Muscle layer of duodenum (tissue), 2 donors: ENCODE measurements around the gene TIE1.

Source experiments
- H3K27ac ChIP-seq: one replicate; pipeline ENCODE4 v1.7.0; 2013; ENCODE audit warnings: mild to moderate bottlenecking, low read length
- H3K27me3 ChIP-seq: one replicate; pipeline ENCODE4 v1.7.0; 2013; ENCODE audit warnings: low read depth, mild to moderate bottlenecking, control low read depth, low read length
- H3K36me3 ChIP-seq, 2 donors: one replicate each; pipeline ENCODE4 v1.7.0; 2013; ENCODE audit warnings: low read length in 2 of 2, control low read depth in 1 of 2, mild to moderate bottlenecking in 1 of 2; ENCODE audit not compliant: insufficient read depth in 2 of 2, control insufficient read depth in 1 of 2
- H3K4me1 ChIP-seq, 2 donors: one replicate each; pipeline ENCODE4 v1.7.0; 2013; ENCODE audit warnings: low read length in 2 of 2, mild to moderate bottlenecking in 2 of 2, control low read depth in 1 of 2, moderate library complexity in 1 of 2; ENCODE audit not compliant: insufficient read depth in 2 of 2, control insufficient read depth in 1 of 2
- H3K4me3 ChIP-seq, 2 donors: one replicate each; pipeline ENCODE4 v1.7.0; 2013; ENCODE audit warnings: low read length in 2 of 2, low read depth in 1 of 2, mild to moderate bottlenecking in 1 of 2
- H3K9me3 ChIP-seq, 2 donors: one replicate each; pipeline ENCODE4 v1.7.0; 2013; ENCODE audit warnings: low read length in 2 of 2, control low read depth in 1 of 2, mild to moderate bottlenecking in 1 of 2; ENCODE audit not compliant: control insufficient read depth in 1 of 2
- donor health status: healthy.

The TIE1 gene

DNA sequence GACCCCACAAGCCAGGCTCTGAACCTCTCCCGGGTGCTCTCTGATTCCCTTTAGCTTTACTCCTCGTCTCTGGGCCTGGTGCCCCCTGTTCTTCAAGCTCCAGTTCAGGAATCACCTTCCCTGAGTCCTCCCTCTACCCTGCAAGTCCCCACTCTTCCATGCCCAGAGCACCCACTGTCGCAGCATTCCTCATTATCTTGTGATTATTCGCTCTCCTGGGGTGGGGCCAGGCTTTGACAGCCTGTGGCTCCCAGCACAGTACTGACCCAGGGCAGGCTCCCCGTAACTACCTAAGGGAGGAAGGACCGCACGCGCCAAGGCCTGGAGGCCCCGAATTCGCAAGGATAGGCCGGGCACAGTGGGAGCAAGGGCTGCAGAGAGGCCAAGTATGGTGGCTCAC is 14.7 kb upstream of the TIE1 start:
- Histone ChIP-seq H3K4me3 (no peak overlapping the region), H3K4me1 (no peaks in the 10 kb centered on the region), H3K27me3 (no peaks in the 10 kb centered on the region), H3K36me3 (no peaks in the 10 kb centered on the region), H3K27ac (peak overlapping the region; percentile 40), H3K9me3 (no peaks in the 10 kb centered on the region)

DNA sequence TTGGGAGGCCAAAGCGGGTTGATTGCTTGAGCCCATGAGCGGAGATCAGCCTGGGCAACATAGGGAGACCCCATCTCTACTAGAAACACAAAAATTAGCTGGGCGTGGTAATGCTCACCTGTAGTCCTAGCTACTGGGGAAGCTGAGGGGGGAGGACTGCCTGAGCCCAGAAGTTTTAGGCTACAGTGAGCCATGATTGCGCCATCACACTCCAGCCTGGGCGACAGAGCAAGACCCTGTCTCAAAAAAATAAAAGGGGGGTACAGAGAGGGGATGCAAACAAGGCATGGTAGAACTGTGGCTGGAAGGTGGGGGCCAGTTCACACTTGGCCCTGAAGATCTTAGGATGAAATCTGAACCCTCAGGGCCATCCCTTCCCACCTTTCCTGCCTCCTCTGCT is 14.2 kb upstream of the TIE1 start:
- no peaks in the 10 kb centered on the region for H3K36me3 ChIP-seq
- no peaks in the 10 kb centered on the region for H3K4me1 ChIP-seq
- H3K9me3 ChIP-seq = no peaks in the 10 kb centered on the region
- no peak overlapping the region for H3K4me3 ChIP-seq
- no peak overlapping the region for H3K27ac ChIP-seq
- H3K27me3 ChIP-seq = no peaks in the 10 kb centered on the region

DNA sequence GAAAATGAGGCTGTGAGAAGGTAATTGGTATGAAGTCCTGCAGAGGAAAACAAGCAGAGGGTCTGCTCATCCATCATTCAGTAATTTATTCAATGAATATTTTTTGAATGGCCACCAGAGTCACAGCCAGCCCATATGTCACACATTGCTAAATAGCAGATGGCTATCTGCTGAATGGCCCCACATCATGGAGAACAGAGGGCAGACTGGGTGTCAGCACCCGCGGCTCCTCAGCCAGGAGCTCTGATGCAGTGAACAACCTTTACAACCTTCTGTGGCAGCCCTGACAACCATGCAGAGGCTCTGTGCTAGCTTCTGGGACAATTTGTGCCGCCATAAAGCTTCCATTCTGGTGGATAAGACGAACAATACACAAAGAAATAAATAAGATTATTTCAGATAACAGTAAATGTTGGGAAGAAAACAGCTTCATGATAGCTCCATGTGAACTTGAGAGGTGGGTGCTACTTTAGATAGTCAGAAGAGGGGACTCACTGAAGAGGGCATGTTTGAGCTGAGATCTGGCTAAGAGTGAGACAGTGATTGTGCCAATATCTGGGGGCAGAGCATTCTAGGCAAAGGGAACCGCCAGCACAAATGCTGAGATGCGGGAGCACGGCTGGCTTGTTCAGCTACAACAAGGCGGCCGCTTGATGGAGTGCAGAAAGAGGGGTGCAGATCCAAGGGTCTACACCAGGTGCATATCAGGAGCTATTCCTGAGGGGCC is 12.6 kb upstream of the TIE1 start:
- Histone ChIP-seq H3K36me3 (no peaks in the 10 kb centered on the region), H3K9me3 (no peaks in the 10 kb centered on the region), H3K4me1 (peaks cover 0 to under 1% of the 10 kb centered on the region in 2 donors), H3K27ac (no peak overlapping the region), H3K27me3 (no peaks in the 10 kb centered on the region), H3K4me3 (no peak overlapping the region)

DNA sequence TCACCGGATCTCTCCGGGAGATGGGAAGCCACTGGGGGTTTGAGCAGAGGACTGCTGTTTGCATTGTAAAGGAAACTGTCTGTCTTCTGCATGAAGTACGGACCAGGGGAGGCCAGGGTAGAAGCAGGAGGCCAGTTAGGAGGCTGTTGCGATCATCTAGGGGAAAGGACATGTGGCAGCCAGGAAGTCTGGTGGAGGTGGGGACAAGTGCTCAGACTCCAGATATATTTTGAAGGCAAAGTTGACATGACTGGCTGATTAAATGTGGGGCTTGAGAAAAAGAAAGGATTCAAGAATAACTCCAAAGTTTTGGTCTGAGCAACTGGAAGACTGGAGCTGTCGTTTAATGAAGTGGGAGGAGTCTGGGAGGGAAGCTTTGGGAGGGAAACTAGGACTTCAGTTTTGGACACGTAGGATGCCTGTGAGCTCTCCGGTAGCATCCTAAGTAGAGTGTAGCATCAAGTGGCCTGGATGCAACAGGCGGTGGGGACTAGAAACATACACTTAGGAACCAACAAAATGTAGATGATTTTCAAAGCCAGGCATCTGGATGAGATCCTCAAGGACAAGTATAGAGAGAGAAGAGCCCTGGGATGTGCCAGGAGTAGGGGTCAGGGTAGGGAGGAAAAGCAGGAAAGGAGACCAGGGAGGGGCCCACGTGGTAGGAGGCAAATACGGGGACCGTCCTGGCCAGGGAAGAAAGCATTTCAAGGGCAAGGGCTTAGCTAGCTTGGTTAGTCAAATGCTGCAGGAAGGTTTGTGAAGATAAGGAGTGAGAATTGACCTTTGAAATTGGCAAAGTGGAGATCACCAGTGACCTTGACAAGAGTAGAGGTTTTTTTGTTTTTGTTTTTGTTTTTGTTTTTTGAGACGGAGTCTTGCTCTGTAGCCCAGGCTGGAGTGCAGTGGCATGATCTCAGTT is 11.7 kb upstream of the TIE1 start:
- no peaks in the 10 kb centered on the region for H3K9me3 ChIP-seq
- no peak overlapping the region for H3K4me3 ChIP-seq
- H3K4me1 ChIP-seq = peaks cover 0 to 3% of the 10 kb centered on the region in 2 donors
- H3K27me3 ChIP-seq = no peaks in the 10 kb centered on the region
- H3K27ac ChIP-seq = no peak overlapping the region
- H3K36me3 ChIP-seq = no peaks in the 10 kb centered on the region

DNA sequence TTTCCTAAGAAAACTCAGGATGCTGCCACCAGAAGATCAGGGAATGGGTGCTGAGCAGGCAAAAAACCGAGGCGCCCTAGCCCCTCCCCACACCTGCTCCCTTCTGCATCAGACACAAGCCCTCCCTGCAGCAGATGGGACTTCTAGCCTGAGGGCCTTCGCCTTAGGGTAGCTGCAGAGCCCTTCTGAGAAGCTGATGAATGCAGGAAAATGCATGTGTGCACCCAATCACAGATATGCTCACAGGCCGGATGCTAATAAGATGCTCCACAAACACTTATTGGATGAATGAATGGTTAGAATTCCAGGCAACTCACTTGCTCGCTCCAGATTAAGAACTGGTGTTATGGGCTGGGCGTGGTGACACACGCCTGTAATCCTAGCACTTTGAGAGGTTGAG is 8.6 kb upstream of the TIE1 start:
- Histone ChIP-seq H3K9me3 (no peaks in the 10 kb centered on the region), H3K36me3 (no peaks in the 10 kb centered on the region), H3K4me3 (no peak overlapping the region), H3K4me1 (peaks cover 7 to 13% of the 10 kb centered on the region in 2 donors), H3K27ac (no peak overlapping the region), H3K27me3 (no peaks in the 10 kb centered on the region)

DNA sequence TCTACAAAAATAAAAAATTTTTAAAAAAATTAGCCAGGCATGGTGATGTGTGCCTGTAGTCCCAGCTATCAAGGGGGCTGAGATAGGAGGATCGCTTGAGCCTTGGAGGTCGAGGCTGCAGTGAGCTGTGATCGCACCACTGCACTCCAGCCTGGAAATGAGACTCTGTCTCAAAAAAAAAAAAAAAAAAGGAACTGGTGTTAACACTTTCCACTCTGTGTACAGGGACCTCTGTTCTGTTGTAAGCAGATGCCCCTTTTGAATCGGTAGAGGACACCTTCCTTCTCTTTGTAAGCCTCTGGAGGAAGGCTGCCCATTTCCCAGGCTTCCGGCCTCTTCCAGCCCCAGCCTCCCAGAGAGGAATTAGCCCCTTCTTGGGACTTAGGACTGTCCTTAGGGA is 8.1 kb upstream of the TIE1 start:
- Histone ChIP-seq H3K27ac (no peak overlapping the region), H3K4me1 (peaks cover 7 to 13% of the 10 kb centered on the region in 2 donors)

DNA sequence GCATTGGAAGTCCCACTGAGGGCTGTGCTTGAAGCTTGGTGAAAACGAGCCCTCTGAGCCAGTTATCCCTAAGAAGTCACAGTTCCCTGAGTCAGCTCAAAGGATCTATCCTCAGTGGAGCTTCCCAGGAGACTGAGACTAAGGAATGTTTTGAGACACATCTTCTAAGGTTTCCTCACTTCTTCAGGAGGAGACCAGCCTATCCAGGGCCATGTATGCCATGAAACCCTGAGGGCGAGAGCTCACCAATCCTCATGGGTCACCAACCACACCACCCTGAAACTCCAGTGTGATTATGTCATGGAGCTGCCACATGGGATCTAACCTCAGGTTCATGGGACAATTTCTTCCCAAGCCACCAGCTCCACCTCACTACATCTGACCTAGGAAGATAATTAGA is 7.6 kb upstream of the TIE1 start:
- Histone ChIP-seq H3K27me3 (no peaks in the 10 kb centered on the region), H3K4me1 (peaks cover 7 to 13% of the 10 kb centered on the region in 2 donors), H3K4me3 (no peak overlapping the region), H3K27ac (no peak overlapping the region), H3K36me3 (no peaks in the 10 kb centered on the region), H3K9me3 (no peaks in the 10 kb centered on the region)

More for the DNA sequence above, 8.1 kb upstream of the TIE1 start:
- Histone ChIP-seq H3K9me3 (no peaks in the 10 kb centered on the region), H3K4me3 (no peak overlapping the region), H3K36me3 (no peaks in the 10 kb centered on the region), H3K27me3 (no peaks in the 10 kb centered on the region)

DNA sequence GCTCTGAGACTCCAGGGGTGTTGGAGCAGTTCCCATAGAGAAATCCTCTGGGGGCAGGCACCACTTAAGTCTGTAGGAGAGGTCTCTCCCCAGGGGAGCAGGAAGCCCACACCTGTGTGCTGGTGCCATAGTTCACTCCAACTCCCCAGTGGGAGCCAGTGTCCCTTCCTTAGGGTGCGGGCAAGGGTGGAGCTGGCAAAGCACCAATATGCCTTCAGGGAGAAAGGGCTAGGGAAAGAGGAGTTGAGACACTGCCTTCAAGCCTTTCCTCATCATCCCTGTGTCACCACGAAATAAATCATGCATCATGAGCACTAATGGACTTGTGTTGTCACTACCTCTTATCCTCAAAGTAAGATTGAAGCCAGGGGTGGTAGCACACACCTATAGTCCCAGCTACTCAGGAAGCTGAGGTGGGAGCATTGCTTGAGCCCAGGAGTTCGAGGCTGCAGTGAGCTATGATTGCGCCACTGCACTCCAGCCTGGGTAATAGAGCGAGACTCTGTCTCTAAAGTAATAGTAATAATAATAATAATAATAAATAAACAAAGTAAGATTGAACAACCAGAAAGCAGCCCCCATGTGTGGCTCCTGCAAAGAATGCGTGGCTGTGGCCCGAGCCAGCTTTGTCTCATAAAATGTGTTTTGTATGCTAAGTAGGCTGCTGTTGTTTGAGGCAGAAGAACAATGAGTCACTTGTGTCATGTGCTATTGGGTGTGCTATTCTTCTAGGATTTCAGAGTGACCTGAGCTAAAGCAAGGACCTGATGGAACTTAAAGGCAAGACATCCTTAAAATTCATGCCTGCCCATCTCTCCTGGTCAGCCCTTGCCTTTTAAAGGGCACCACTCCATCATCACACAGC is 6.7 kb upstream of the TIE1 start:
- H3K4me3 ChIP-seq = no peak overlapping the region
- peaks cover 7 to 13% of the 10 kb centered on the region in 2 donors for H3K4me1 ChIP-seq
- H3K9me3 ChIP-seq = no peaks in the 10 kb centered on the region
- no peaks in the 10 kb centered on the region for H3K36me3 ChIP-seq
- H3K27me3 ChIP-seq = no peaks in the 10 kb centered on the region
- H3K27ac ChIP-seq = no peak overlapping the region

DNA sequence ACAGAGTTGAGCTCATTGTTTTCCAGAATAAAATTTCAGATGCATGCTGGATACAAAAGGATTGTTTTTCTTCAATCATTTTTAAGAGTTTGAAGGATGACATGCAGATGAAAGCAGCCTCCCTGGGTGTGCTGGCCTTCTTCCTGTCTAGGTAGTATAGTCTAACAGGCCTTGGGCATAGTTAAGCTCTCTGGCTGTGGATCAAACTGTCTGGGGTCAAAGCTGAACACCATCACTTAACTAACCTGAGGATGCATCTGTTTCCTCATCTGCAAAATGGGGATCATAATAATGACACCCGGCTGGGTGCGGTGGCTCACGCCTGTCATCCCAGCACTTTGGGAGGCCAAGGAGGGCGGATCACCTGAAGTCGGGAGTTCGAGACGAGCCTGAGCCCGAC is 6.0 kb upstream of the TIE1 start:
- Histone ChIP-seq H3K4me1 (peaks cover 7 to 13% of the 10 kb centered on the region in 2 donors), H3K9me3 (no peaks in the 10 kb centered on the region), H3K27ac (no peak overlapping the region), H3K27me3 (no peaks in the 10 kb centered on the region), H3K36me3 (no peaks in the 10 kb centered on the region), H3K4me3 (no peak overlapping the region)

DNA sequence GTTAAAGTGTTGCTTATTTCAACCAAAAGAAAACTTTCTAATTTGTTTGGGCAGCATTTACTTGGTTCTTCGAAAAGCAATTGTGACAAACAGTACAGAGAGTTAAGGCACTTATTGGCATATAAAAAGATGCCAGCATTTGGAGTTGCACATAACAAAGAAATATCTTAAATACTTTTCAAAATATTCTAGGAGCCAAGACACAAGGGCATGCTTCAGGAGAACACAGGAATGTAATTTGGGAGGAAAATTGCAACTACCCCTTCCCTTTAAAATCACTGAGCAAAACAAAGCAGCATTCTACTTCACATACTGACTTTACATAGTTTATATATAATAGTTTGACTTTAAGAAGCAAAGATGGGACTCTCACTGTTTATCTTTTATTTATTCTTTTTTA is 4.6 kb upstream of the TIE1 start:
- peaks cover 7 to 13% of the 10 kb centered on the region in 2 donors for H3K4me1 ChIP-seq
- H3K27ac ChIP-seq = peak overlapping the region; percentile 69
- no peak overlapping the region for H3K4me3 ChIP-seq
- H3K36me3 ChIP-seq = no peaks in the 10 kb centered on the region
- no peaks in the 10 kb centered on the region for H3K27me3 ChIP-seq
- no peaks in the 10 kb centered on the region for H3K9me3 ChIP-seq

DNA sequence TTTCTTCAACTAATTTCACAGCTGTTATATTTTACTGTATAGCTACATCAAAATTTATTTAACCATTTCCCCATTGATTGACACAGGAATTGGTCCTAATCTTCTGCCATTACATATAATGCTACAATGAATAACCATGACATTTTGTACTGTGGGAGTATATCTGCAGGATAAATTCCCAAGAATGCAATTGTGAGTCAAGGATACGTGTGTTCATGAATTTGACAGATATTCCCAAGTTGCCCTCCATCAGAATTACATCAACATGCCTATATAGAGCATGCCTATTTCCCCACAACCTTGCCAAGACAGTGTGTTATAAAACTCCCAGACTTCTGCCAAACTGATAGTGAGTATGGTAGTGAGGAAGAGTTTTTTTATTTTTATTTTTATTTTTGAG is 2.7 kb upstream of the TIE1 start:
- Histone ChIP-seq H3K4me1 (peaks cover 7 to 13% of the 10 kb centered on the region in 2 donors), H3K4me3 (no peak overlapping the region), H3K27me3 (no peaks in the 10 kb centered on the region), H3K27ac (no peak overlapping the region), H3K36me3 (no peaks in the 10 kb centered on the region), H3K9me3 (no peaks in the 10 kb centered on the region)
